H1 (cell line): ENCODE results near the gene APBA2. TPM values are rescaled to one million over a fixed set of nuclear protein-coding genes. Genes with fewer than 3 reads are reported as not detected.

Experiments
- BACH1 ChIP-seq: IDR thresholded peaks from 2 replicates; pipeline ENCODE4 v1.6.1; 2012; ENCODE audit warnings: low read length, improper control_type of control experiment
- polyA plus RNA-seq, 7 experiments: library from polyadenylated mRNA; depleted of rRNA in 3 of 7; stranded (reverse) in 5 of 7; unstranded in 2 of 7; fragments of >200 nt in 5 of 7; fragments of 200-250 nt in 2 of 7; gene quantifications; 1 replicate in 5 of 7; 2 replicates in 1 of 7; 4 replicates in 1 of 7; pipeline versions ENCODE4 v1.2.1 to v1.2.3, GENCODE V29; 2011 to 2013; ENCODE audit warnings: missing spikeins in 2 of 7, mixed read lengths in 2 of 7
- total RNA-seq: library from RNA; stranded (reverse); fragmentation: NEBNext Ultra II Directional; extraction: Animal tissue kit (Norgen Biotek cat#: 25700); gene quantifications from 2 replicates; pipeline ENCODE4 v1.2.1, GENCODE V29; 2021

APBA2 gene
- total and polyA plus RNA-seq, 2 of the 8 experiments (the other 6 are each of a cell fraction or from before 2014, with no cell fraction given) = 15.5 to 19.0 TPM

DNA sequence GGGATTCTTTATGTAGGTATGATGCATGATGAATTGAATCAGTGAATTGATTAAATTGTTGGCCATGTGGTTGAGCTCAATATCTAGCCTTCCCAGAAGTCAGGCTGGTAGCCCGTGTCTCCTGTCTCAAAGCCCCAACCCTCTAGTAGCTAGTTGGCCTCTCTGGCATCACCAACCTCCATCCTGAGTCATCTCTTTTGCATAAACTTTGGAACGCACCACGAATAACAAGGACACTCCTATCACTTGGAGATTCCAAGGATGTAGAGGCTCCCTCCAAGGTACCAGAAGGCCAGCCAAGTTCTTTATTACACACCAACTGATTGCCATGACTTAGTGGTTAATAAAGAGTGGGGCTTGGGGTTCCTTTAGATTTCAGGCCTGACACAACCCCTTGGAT lies 148.4 kb downstream of the APBA2 start (continued):
- no peak for TF ChIP-seq BACH1
